DND-41 (cell line): ENCODE measurements around the gene XCR1.

Experiments used
- ATAC-seq: fragments of 200-7000 bp; cut with Tn5 transposase; 3 replicates; pipeline ENCODE4 v1.9.1; 2021; ENCODE audit warnings: low read depth; ENCODE audit not compliant: insufficient read depth
- DNase-seq: peaks from one replicate; pipeline ENCODE4 v3.0.0-alpha.2; 2020
- H2AFZ ChIP-seq: 2 replicates; pipeline ENCODE4 v1.6.0; 2012; ENCODE audit warnings: low read depth, low read length
- H3K27ac ChIP-seq: 2 replicates; pipeline ENCODE4 v1.5.1; 2012; ENCODE audit warnings: low read length, inconsistent platforms
- H3K27me3 ChIP-seq: fragments of 200-600 bp; sonication (generic); 2 replicates; pipeline ENCODE4 v1.6.0; 2012; ENCODE audit warnings: low read length, mild to moderate bottlenecking, inconsistent platforms; ENCODE audit not compliant: insufficient read depth, poor library complexity
- H3K36me3 ChIP-seq: 2 replicates; pipeline ENCODE4 v1.5.1; 2012; ENCODE audit warnings: low read length, inconsistent platforms; ENCODE audit not compliant: insufficient read depth
- H3K4me1 ChIP-seq: 2 replicates; pipeline ENCODE4 v1.5.1; 2012; ENCODE audit warnings: mild to moderate bottlenecking, low read length; ENCODE audit not compliant: insufficient read depth
- H3K4me2 ChIP-seq: 2 replicates; pipeline ENCODE4 v1.6.0; 2012; ENCODE audit warnings: mild to moderate bottlenecking, moderate library complexity, low read length, inconsistent platforms; ENCODE audit not compliant: insufficient read depth
- H3K4me3 ChIP-seq, 2 experiments: fragments of 200-600 bp in 1 of 2; shearing (Covaris generic) in 1 of 2; 2 replicates each; pipeline ENCODE4 v1.5.1; 2012 to 2016; ENCODE audit warnings: inconsistent platforms in 2 of 2, low read length in 2 of 2, mild to moderate bottlenecking in 2 of 2, low read depth in 1 of 2, moderate library complexity in 1 of 2
- H3K79me2 ChIP-seq: 2 replicates; pipeline ENCODE4 v1.6.0; 2012; ENCODE audit warnings: low read length, inconsistent platforms; ENCODE audit not compliant: insufficient read depth
- H3K9ac ChIP-seq: 2 replicates; pipeline ENCODE4 v1.6.0; 2012; ENCODE audit warnings: low read depth, mild to moderate bottlenecking, inconsistent platforms, low read length, moderate library complexity
- H3K9me3 ChIP-seq: 2 replicates; pipeline ENCODE4 v1.5.1; 2012; ENCODE audit warnings: low read length, moderate library complexity, mild to moderate bottlenecking, inconsistent platforms; ENCODE audit not compliant: insufficient read depth, severe bottlenecking
- H4K20me1 ChIP-seq: 2 replicates; pipeline ENCODE4 v1.6.0; 2012; ENCODE audit warnings: low read length; ENCODE audit not compliant: insufficient read depth
- CTCF ChIP-seq: IDR thresholded peaks from 2 replicates; pipeline ENCODE4 v1.5.1; 2012; ENCODE audit warnings: borderline replicate concordance, low read length, moderate library complexity, mild to moderate bottlenecking; ENCODE audit not compliant: poor library complexity, severe bottlenecking; ENCODE audit errors: extremely low read depth
- EZH2 ChIP-seq: IDR thresholded peaks from 3 replicates; pipeline ENCODE4 v1.6.1; 2012; ENCODE audit warnings: borderline replicate concordance, low read depth, mild to moderate bottlenecking, moderate library complexity, low read length, inconsistent platforms; ENCODE audit not compliant: severe bottlenecking

XCR1 gene

GRCh38 chr3:45992133-45992729 lies 35.1 kb downstream of the XCR1 start:
- ATAC-seq: no peak

GRCh38 chr3:45991341-45991740 lies 35.9 kb downstream of the XCR1 start:
- peaks cover 100% of the 10 kb centered on the region for H3K79me2 ChIP-seq

More at GRCh38 chr3:45992133-45992729, 35.1 kb downstream of the XCR1 start:
- no peak overlapping the region for H2AFZ ChIP-seq
- peaks cover 82% of the 10 kb centered on the region for H3K4me1 ChIP-seq
- H3K27ac ChIP-seq: peak overlapping the region; percentile 99
- peaks cover 18% of the 10 kb centered on the region; the same call in 1 of the 2 replicates for H4K20me1 ChIP-seq
- H3K4me3 ChIP-seq: no peak overlapping the region
- H3K36me3 ChIP-seq: peaks cover 34% of the 10 kb centered on the region
- H3K27me3 ChIP-seq: no peaks in the 10 kb centered on the region
- no peak overlapping the region; the same call in 1 of the 2 replicates for H3K9ac ChIP-seq
- no peaks in the 10 kb centered on the region for H3K9me3 ChIP-seq
- peak; percentile 39 for DNase-seq
- peaks cover 92% of the 10 kb centered on the region for H3K79me2 ChIP-seq
- peak overlapping the region; percentile 92; the same call in 1 of the 2 replicates for H3K4me2 ChIP-seq
- no peak for TF ChIP-seq CTCF
- no peak for TF ChIP-seq EZH2

GRCh38 chr3:45990181-45990580 lies 37.1 kb downstream of the XCR1 start:
- Histone ChIP-seq H3K79me2 (peaks cover 100% of the 10 kb centered on the region), H4K20me1 (peaks cover 30% of the 10 kb centered on the region; the same call in 1 of the 2 replicates), H3K36me3 (peaks cover 51% of the 10 kb centered on the region), H2AFZ (no peak overlapping the region), H3K4me3 (no peak overlapping the region), H3K4me1 (peaks cover 81% of the 10 kb centered on the region), H3K9me3 (no peaks in the 10 kb centered on the region), H3K9ac (no peak overlapping the region), H3K4me2 (no peak overlapping the region), H3K27me3 (no peaks in the 10 kb centered on the region), H3K27ac (peak overlapping the region; percentile 46; the same call in 1 of the 2 replicates)
- ATAC-seq: no peak
- no peak for DNase-seq
- TF ChIP-seq EZH2 (no peak), CTCF (no peak)

More at GRCh38 chr3:45991341-45991740, 35.9 kb downstream of the XCR1 start:
- no peak for ATAC-seq
- H3K9ac ChIP-seq: no peak overlapping the region
- peaks cover 40% of the 10 kb centered on the region for H3K36me3 ChIP-seq
- no peaks in the 10 kb centered on the region for H3K9me3 ChIP-seq
- no peak overlapping the region for H2AFZ ChIP-seq
- no peak for DNase-seq
- peaks cover 20% of the 10 kb centered on the region; the same call in 1 of the 2 replicates for H4K20me1 ChIP-seq
- peaks cover 85% of the 10 kb centered on the region for H3K4me1 ChIP-seq
- H3K4me2 ChIP-seq: peak overlapping the region; percentile 30; the same call in 1 of the 2 replicates
- no peak for TF ChIP-seq CTCF
- no peak for TF ChIP-seq EZH2
- H3K27me3 ChIP-seq: no peaks in the 10 kb centered on the region
- peak overlapping the region; percentile 66 for H3K27ac ChIP-seq
- H3K4me3 ChIP-seq: no peak overlapping the region
